Parathyroid adenoma (tissue), 2 donors: Measurements from ENCODE around the gene PKLR.

Source experiments
- H2AFZ ChIP-seq: fragments of 300-600 bp; sonication (generic); one replicate; pipeline ENCODE4 v1.7.0; 2017; ENCODE audit warnings: antibody characterized with exemption, mild to moderate bottlenecking
- H3K27ac ChIP-seq: fragments of 300-600 bp; sonication (generic); one replicate; pipeline ENCODE4 v1.7.0; 2017
- H3K27me3 ChIP-seq: fragments of 300-600 bp; sonication (generic); one replicate; pipeline ENCODE4 v1.7.0; 2017; ENCODE audit warnings: low read length; ENCODE audit not compliant: control insufficient read depth, insufficient read depth
- H3K36me3 ChIP-seq: fragments of 300-600 bp; sonication (generic); one replicate; pipeline ENCODE4 v1.7.0; 2017; ENCODE audit warnings: low read length; ENCODE audit not compliant: control insufficient read depth, insufficient read depth
- H3K4me1 ChIP-seq: fragments of 300-600 bp; sonication (generic); one replicate; pipeline ENCODE4 v1.7.0; 2017; ENCODE audit warnings: control low read depth
- H3K4me2 ChIP-seq: fragments of 300-600 bp; sonication (generic); one replicate; pipeline ENCODE4 v1.7.0; 2017; ENCODE audit warnings: low read length
- H3K4me3 ChIP-seq: fragments of 300-600 bp; sonication (generic); one replicate; pipeline ENCODE4 v1.7.0; 2017; ENCODE audit warnings: low read depth, low read length
- H3K79me2 ChIP-seq: fragments of 300-600 bp; sonication (generic); one replicate; pipeline ENCODE4 v1.7.0; 2017; ENCODE audit warnings: control low read depth
- H3K9ac ChIP-seq: fragments of 300-600 bp; sonication (generic); one replicate; pipeline ENCODE4 v1.7.0; 2017; ENCODE audit warnings: mild to moderate bottlenecking
- H3K9me3 ChIP-seq: fragments of 300-600 bp; sonication (generic); one replicate; pipeline ENCODE4 v1.7.0; 2017; ENCODE audit warnings: low read length; ENCODE audit not compliant: control insufficient read depth
- CTCF ChIP-seq: fragments of 300-600 bp; sonication (generic); IDR thresholded peaks from one replicate; pipeline ENCODE4 v1.7.0; 2017; ENCODE audit warnings: antibody characterized with exemption, mild to moderate bottlenecking
- donor health status: primary hyperparathyroidism.

Gene PKLR

GRCh38 chr1:155287987-155288543 is 13.2 kb downstream of the PKLR start:
- no peak overlapping the region for H3K4me3 ChIP-seq
- H3K4me2 ChIP-seq: no peak overlapping the region
- H3K36me3 ChIP-seq: no peaks in the 10 kb centered on the region
- no peaks in the 10 kb centered on the region for H3K4me1 ChIP-seq
- no peaks in the 10 kb centered on the region for H3K79me2 ChIP-seq
- no peak overlapping the region for H3K27ac ChIP-seq
- H2AFZ ChIP-seq: no peak overlapping the region
- H3K9me3 ChIP-seq: no peaks in the 10 kb centered on the region
- H3K9ac ChIP-seq: no peak overlapping the region
- no peaks in the 10 kb centered on the region for H3K27me3 ChIP-seq
- TF ChIP-seq CTCF: no peak

- Histone ChIP-seq H3K9ac (no peak overlapping the region), H3K4me1 (no peaks in the 10 kb centered on the region), H3K4me3 (no peak overlapping the region), H3K27ac (no peak overlapping the region), H3K36me3 (no peaks in the 10 kb centered on the region), H3K4me2 (no peak overlapping the region), H3K79me2 (no peaks in the 10 kb centered on the region), H2AFZ (no peak overlapping the region), H3K27me3 (no peaks in the 10 kb centered on the region), H3K9me3 (no peaks in the 10 kb centered on the region)
- TF ChIP-seq CTCF: no peak
Measured at GRCh38 chr1:155286544-155286943, 14.7 kb downstream of the PKLR start.

- H3K27me3 ChIP-seq: no peaks in the 10 kb centered on the region
- H3K9me3 ChIP-seq: no peaks in the 10 kb centered on the region
- H3K4me2 ChIP-seq: no peak overlapping the region
- H3K4me3 ChIP-seq: no peak overlapping the region
- no peak for TF ChIP-seq CTCF
- no peak overlapping the region for H3K27ac ChIP-seq
- no peak overlapping the region for H2AFZ ChIP-seq
- H3K9ac ChIP-seq: no peak overlapping the region
- no peaks in the 10 kb centered on the region for H3K4me1 ChIP-seq
- H3K36me3 ChIP-seq: no peaks in the 10 kb centered on the region
- H3K79me2 ChIP-seq: no peaks in the 10 kb centered on the region
Measured at GRCh38 chr1:155285631-155286044, 15.6 kb downstream of the PKLR start.

GRCh38 chr1:155285063-155285462 is 16.2 kb downstream of the PKLR start:
- H3K9ac ChIP-seq: no peak overlapping the region

More at GRCh38 chr1:155285063-155285462, 16.2 kb downstream of the PKLR start:
- H3K4me1 ChIP-seq: no peaks in the 10 kb centered on the region
- no peak overlapping the region for H3K4me2 ChIP-seq
- no peak overlapping the region for H3K27ac ChIP-seq
- H3K27me3 ChIP-seq: no peaks in the 10 kb centered on the region
- no peaks in the 10 kb centered on the region for H3K36me3 ChIP-seq
- H3K79me2 ChIP-seq: no peaks in the 10 kb centered on the region
- no peak overlapping the region for H3K4me3 ChIP-seq
- H2AFZ ChIP-seq: no peak overlapping the region
- no peaks in the 10 kb centered on the region for H3K9me3 ChIP-seq
- TF ChIP-seq CTCF: no peak
